Measurements from ENCODE around the gene PFAS.

The PFAS gene

DNA sequence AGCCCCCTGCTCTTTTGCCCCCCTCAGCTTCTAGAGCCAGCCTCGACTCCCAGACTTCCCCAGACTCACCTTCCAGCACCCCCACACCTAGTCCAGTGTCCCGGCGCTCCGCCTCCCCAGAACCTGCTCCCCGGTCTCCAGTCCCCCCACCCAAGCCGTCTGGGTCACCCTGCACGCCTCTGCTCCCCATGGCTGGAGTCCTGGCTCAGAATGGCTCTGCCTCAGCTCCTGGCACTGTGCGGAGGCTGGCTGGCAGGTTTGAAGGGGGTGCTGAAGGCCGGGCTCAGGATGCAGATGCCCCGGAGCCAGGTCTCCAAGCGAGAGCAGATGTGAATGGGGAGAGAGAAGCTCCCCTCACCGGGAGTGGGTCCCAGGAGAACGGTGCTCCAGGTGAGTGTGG is 63.2 kb downstream of the PFAS start:
- TF ChIP-seq, protein P1, sequence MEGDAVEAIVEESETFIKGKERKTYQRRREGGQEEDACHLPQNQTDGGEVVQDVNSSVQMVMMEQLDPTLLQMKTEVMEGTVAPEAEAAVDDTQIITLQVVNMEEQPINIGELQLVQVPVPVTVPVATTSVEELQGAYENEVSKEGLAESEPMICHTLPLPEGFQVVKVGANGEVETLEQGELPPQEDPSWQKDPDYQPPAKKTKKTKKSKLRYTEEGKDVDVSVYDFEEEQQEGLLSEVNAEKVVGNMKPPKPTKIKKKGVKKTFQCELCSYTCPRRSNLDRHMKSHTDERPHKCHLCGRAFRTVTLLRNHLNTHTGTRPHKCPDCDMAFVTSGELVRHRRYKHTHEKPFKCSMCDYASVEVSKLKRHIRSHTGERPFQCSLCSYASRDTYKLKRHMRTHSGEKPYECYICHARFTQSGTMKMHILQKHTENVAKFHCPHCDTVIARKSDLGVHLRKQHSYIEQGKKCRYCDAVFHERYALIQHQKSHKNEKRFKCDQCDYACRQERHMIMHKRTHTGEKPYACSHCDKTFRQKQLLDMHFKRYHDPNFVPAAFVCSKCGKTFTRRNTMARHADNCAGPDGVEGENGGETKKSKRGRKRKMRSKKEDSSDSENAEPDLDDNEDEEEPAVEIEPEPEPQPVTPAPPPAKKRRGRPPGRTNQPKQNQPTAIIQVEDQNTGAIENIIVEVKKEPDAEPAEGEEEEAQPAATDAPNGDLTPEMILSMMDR (IDR thresholded peaks at IDR 0.05), result no peak

DNA sequence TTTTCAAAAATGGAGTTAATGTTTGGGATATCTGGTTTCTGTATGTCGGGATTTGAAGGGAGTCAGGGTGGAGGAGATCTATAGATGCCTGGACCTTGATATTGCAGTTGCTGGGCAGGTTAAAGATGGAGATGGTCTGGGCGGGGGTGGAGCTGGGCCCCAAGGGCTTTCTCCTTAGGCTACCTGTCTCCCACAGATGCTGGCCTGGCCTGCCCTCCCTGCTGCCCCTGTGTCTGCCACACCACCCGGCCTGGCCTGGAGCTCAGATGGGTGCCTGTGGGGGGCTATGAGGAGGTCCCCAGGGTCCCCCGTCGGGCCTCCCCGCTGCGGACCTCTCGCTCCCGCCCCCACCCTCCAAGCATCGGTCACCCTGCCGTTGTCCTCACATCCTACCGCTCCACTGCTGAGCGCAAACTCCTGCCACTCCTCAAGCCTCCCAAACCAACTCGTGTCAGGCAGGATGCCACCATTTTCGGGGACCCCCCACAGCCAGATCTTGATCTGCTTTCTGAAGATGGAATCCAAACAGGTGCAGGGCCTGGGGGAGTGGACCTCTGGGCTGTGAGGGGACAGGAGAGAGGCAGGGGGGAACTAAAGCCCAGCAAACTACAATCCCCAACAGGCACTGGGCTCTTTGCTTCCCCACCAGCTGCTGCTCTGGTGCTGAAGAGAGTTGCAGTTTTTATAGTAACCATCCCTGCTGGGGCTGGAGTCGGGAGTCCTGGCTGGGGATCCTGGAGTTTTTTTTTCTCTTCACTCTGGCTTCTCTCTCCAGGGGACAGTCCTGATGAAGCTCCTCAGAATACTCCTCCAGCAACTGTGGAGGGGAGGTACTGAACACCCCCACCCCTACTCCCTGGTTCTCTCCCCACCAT is 63.9 kb downstream of the PFAS start:
- TF ChIP-seq, protein P1 (IDR thresholded peaks at IDR 0.05), result no peak

DNA sequence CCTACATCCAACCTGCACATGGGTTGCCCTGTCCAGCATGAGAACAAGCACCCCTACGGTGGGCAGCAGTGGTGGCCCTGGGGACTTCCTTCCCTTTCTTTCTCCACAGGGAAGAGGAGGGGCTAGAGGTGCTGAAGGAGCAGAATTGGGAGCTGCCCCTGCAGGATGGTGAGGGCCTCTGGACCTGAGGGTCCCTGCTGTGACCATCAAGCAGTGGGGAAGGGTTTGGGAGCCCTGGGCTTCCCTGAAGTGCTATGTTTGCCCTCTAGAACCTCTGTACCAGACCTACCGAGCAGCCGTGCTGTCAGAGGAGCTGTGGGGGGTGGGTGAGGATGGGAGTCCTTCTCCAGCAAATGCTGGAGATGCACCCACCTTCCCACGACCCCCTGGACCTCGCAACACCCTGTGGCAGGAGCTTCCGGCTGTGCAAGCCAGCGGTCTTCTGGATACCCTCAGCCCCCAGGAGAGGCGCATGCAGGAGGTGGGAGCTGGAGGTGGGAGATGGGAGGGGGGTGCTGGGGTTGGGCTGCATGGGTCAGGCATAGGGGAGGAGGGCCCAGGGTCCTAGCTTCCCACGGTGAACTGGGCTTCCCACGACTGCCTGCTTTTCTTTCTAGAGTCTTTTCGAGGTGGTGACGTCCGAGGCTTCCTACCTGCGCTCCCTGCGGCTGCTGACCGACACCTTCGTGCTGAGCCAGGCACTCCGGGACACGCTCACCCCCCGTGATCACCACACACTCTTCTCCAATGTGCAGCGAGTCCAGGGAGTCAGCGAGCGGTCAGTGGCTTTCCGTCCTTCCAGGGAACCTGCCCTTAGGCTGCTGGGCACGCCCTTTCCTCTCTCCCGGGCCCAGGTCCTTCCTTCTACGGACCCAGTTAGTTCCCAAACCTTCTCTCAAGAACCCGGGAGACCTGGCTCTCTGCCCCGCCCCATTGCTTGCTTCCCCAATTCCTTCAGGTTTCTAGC is 66.0 kb downstream of the PFAS start:
- TF ChIP-seq, protein P1 (IDR thresholded peaks at IDR 0.05), result no peak

DNA sequence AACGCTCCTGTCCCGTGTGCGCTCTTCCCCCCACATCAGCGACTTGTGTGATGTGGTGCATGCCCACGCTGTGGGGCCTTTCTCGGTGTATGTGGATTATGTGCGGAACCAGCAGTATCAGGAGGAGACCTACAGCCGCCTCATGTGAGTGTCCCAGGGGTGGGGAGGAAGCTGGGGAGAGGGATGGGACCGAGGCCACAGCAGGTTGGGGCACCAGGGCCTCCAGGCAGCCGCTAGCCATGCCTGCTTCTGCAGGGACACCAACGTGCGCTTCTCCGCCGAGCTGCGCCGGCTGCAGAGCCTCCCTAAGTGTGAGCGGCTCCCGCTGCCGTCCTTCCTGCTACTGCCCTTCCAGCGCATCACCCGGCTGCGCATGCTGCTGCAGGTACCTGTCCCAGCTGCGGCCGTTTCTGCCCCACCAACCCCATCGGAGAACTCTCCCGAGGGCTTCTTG is 66.7 kb downstream of the PFAS start:
- TF ChIP-seq, protein P1 (IDR thresholded peaks at IDR 0.05), result no peak

DNA sequence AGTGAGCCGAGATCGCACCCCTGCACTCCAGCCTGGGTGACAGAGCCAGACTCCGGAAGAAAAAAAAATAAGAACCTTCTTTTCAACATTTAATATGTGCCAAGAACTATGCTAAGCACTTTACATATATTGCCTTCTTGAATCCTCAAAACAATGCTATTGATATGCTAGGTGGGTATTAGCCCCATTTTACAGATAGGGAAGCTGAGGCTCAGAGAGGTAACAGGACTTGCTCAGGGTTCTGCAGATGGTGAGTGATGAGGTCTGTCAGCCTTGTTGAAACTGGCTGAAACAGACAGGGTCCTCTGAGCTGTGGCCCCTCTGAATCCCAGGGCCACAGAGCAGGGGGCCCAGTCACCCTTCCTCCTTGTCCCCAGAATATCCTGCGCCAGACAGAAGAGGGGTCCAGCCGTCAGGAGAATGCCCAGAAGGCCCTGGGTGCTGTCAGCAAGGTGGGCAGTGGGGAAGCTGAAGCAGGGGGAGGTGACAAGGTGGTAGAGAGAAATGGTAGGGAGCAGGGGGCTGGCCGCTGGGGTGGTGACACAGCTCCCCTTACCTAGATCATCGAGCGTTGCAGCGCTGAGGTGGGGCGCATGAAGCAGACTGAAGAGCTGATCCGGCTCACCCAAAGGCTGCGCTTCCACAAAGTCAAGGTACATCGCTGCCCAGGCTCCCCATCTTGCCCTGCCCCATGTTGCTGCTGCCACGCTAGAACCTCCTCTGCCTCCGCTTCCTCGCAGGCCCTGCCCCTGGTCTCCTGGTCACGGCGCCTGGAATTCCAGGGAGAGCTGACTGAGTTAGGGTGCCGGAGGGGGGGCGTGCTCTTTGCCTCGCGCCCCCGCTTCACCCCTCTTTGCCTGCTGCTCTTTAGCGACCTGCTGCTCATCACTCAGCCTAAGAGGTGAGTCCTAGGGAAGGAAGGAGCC is 69.2 kb downstream of the PFAS start:
- TF ChIP-seq, protein P1 (IDR thresholded peaks at IDR 0.05), result no peak

Data from LNCAP (cell line).